NT2/D1 (cell line): Measurements from ENCODE around the gene LPIN1.
"Not testable (repeated sequence)": the region's sequence is repeated elsewhere in the genome, so short reads cannot be mapped to it uniquely, and the experiment has no call there.

Experiments
- SUZ12 ChIP-seq: IDR thresholded peaks from 2 replicates; pipeline ENCODE4 v1.6.1; 2011; ENCODE audit not compliant: insufficient read length, insufficient read depth; ENCODE audit errors: extremely low read depth
- YY1 ChIP-seq: IDR thresholded peaks from 2 replicates; pipeline ENCODE4 v1.6.1; 2011; ENCODE audit not compliant: insufficient read length, insufficient read depth
- ZNF274 ChIP-seq: IDR thresholded peaks from 2 replicates; pipeline ENCODE4 v1.6.1; 2011; ENCODE audit warnings: mild to moderate bottlenecking, low read depth, low read length

- TF ChIP-seq YY1, SUZ12, ZNF274: not testable (repeated sequence)
Measured at GRCh38 chr2:11731214-11731984, 15.0 kb upstream of the LPIN1 start.
